GM18868 (cell line): Measurements from ENCODE around the gene DEFB129.
"Not testable (repeated sequence)": the region's sequence is repeated elsewhere in the genome, so short reads cannot be mapped to it uniquely, and the experiment has no call there.

ENCODE experiments used
- ATAC-seq: cut with Tn5 transposase; IDR thresholded peaks from one replicate; pipeline ENCODE4 v1.9.1; 2021; ENCODE audit warnings: mild to moderate bottlenecking, moderate library complexity; ENCODE audit not compliant: unreplicated experiment

The DEFB129 gene

GRCh38 chr20:226958-227357 is at the start of gene DEFB129:
Gene DEFB129, plus strand, starts transcription at chr20:227258. Its CDS starts 31 bp downstream, at chr20:227289.
- no peak for ATAC-seq

GRCh38 chr20:184288-184687 is 42.8 kb upstream of the DEFB129 start:
- no peak for ATAC-seq

GRCh38 chr20:187733-188132 is 39.3 kb upstream of the DEFB129 start:
- no peak for ATAC-seq

GRCh38 chr20:189611-190010 is 37.4 kb upstream of the DEFB129 start, which contains the start of gene DEFB128:
Gene DEFB128, minus strand, starts transcription at chr20:189711. Its CDS starts 88 bp downstream, at chr20:189623.
- ATAC-seq, result no peak

- no peak for ATAC-seq
These were observed 28.8 kb upstream of the DEFB129 start for GRCh38 chr20:198225-198624.

- ATAC-seq, result no peak
These were observed 27.1 kb upstream of the DEFB129 start for GRCh38 chr20:199996-200395.

GRCh38 chr20:203630-204029 is 23.4 kb upstream of the DEFB129 start:
- ATAC-seq, result not testable (repeated sequence)

- ATAC-seq, result peak; percentile 74
These were observed 18.0 kb upstream of the DEFB129 start for GRCh38 chr20:208942-209566.

GRCh38 chr20:210809-211502 is 16.1 kb upstream of the DEFB129 start:
- no peak for ATAC-seq

- ATAC-seq, result no peak
These were observed 12.7 kb upstream of the DEFB129 start for GRCh38 chr20:214383-214782.

- no peak for ATAC-seq
These were observed 11.3 kb upstream of the DEFB129 start for GRCh38 chr20:215796-216195.

- no peak for ATAC-seq
These were observed 9.8 kb upstream of the DEFB129 start for GRCh38 chr20:217266-217665.

GRCh38 chr20:219290-220115 is 7.6 kb upstream of the DEFB129 start:
- no peak for ATAC-seq

GRCh38 chr20:221258-221830 is 5.7 kb upstream of the DEFB129 start:
- no peak for ATAC-seq

- not testable (repeated sequence) for ATAC-seq
These were observed 1.2 kb upstream of the DEFB129 start for GRCh38 chr20:225879-226278.

GRCh38 chr20:227439-228105 is 514 bp downstream of the DEFB129 start:
- peak; percentile 60 for ATAC-seq

GRCh38 chr20:235891-236290 is 8.8 kb downstream of the DEFB129 start:
- no peak for ATAC-seq

- ATAC-seq, result peak; percentile 64
These were observed 10.4 kb downstream of the DEFB129 start for GRCh38 chr20:237489-237888.

GRCh38 chr20:237929-238328 is 10.9 kb downstream of the DEFB129 start:
- peak; percentile 79 for ATAC-seq

GRCh38 chr20:242905-243304 is 15.8 kb downstream of the DEFB129 start:
- ATAC-seq, result no peak

GRCh38 chr20:251354-251753 is 24.3 kb downstream of the DEFB129 start:
- no peak for ATAC-seq
